ENCODE data around the gene ACKR1. TPM values are rescaled to one million over a fixed set of nuclear protein-coding genes. Genes with fewer than 3 reads are reported as not detected.

ACKR1 gene
- total RNA-seq, 4 donors from 2014 or later = 128 to 363 (median 212) TPM

DNA sequence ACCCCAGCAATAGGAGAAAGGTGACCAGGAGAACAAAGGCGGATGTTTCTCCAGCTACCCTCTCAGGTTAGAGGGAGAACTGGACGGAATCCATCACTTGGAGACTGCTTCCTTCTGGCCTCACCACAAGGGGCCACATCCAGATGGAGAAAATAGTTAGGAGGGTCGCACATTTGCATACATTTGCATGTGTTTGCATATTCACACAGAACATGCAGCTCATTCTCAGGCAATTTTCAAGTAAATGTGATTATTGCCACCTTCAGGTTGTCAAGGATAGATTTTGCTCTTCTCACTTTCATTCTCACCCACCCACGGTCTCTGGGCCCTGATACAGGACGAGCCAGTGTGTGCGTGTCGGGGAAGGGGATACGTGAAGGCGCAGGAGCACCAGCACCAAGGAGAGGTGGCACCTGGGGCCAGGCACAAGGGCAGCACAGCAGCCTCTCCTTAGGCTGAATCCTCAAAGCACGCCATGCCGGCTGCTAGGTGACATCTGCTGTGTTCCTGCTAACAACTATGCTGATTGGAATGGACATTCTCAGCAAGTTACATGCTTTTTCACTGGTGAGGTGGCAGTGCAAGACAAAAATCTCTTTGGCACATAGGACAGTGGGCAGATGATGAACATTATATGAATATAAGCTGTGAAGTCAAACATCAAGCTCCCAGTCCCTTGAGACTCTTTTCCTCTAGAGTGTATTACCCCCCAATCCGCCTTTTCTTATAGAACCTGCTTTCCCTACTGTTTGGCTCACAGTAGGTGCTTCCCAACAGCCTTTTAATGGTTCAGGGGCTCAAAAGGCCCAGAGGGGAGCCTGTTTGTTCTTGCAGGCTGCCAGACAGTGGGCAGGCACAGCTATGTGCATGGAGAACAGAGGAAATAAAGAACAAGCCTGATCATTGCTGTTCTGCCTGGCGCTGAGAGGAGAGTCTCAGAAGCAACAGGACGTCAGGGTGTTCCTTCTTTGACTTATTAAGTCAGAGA, 14.3 kb downstream of the ACKR1 start:
- Histone ChIP-seq H3K36me3 (no peaks in the 10 kb centered on the region), H3K27ac (no peak overlapping the region), H3K4me3 (no peak overlapping the region), H3K4me1 (peaks cover 0 to 8% (median 0%) of the 10 kb centered on the region in 4 donors), H3K9me3 (no peaks in the 10 kb centered on the region), H3K27me3 (no peaks in the 10 kb centered on the region)
- WGBS, 2 donors = 69 to 71% methylated on average over 14 of the region's 14 CpGs
- no peak for DNase-seq (ENCODE audit: low spot score in 2 of 2)
- TF ChIP-seq EP300 (IDR thresholded peaks at IDR 0.05) (no peak), CTCF (IDR thresholded peaks at IDR 0.05) (no peak), POLR2A (IDR thresholded peaks at IDR 0.05) (no peak)

DNA sequence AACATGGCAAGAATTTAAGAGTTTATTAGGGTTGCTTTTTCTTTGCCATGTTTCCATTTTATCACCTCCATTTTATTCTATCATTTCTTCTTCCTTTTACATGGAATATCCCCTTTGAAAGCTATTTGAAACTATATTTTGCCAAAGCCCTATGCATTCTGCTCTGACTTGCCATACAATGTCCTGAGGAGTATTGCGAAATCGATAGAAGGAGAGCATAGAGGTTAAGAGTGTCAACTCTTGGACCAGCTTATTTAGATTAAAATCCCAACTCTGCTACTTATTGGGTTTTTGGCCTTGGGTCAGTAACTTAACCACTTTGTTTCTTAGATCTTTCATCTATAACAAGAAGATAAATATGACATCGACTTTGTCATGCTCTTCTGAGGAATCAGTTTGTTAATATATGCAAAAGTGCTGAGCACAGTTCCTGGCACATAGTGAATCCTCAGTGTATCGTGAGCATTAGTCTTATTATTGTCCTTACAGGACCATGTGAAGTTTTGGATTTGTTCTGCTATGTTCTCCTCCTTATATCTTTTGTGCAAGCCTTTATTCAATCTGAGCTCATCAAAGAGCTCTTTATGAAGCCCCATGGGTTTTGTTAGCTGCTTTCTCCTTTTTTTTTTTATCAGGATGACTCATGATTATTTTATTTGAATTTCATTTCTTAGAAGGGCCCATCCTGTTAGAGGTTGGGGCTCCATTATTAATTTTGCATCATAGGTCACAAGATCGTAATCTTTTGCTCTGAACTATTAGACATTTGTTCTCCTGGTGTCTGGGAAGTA, 17.6 kb downstream of the ACKR1 start:
- H3K4me3 ChIP-seq = no peak overlapping the region
- H3K4me1 ChIP-seq = peaks cover 0 to 8% (median 0%) of the 10 kb centered on the region in 4 donors
- DNase-seq (ENCODE audit: low spot score in 2 of 2) = no peak
- H3K27ac ChIP-seq = no peak overlapping the region
- TF ChIP-seq CTCF (IDR thresholded peaks at IDR 0.05) = no peak
- no peak for TF ChIP-seq POLR2A (IDR thresholded peaks at IDR 0.05)
- no peak for TF ChIP-seq EP300 (IDR thresholded peaks at IDR 0.05)
- 61 to 63% methylated on average over 5 of the region's 5 CpGs for WGBS, 2 donors
- H3K27me3 ChIP-seq = no peaks in the 10 kb centered on the region
- H3K9me3 ChIP-seq = no peaks in the 10 kb centered on the region
- H3K36me3 ChIP-seq = no peaks in the 10 kb centered on the region

DNA sequence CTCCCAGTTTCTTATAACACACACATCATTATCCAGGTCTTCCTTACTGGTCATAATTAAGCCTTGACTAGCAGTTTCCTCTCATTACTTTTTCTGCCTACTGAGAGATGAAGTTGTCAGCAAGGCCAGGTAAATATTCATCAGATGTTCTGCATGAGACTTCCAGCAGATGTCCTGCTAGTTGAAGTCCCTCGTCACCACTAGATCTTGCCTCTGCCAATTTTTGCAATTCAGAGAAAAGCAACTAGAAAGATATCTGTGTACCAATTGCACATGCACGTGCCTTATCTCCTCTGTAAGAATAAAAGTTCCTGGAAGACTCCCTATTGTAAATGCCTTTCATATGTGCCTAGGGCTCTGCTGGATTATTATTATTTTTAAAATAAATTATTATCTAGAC, 18.3 kb downstream of the ACKR1 start:
- TF ChIP-seq POLR2A (IDR thresholded peaks at IDR 0.05) (no peak), EP300 (IDR thresholded peaks at IDR 0.05) (no peak), CTCF (IDR thresholded peaks at IDR 0.05) (no peak)
- no peak overlapping the region for H3K27ac ChIP-seq
- H3K4me1 ChIP-seq = peaks cover 0 to 8% (median 0%) of the 10 kb centered on the region in 4 donors
- WGBS, 2 donors = 56 to 65% methylated on average over 2 of the region's 2 CpGs
- no peak overlapping the region for H3K4me3 ChIP-seq
- no peak for DNase-seq (ENCODE audit: low spot score in 2 of 2)
- no peaks in the 10 kb centered on the region for H3K9me3 ChIP-seq
- no peaks in the 10 kb centered on the region for H3K36me3 ChIP-seq
- no peaks in the 10 kb centered on the region for H3K27me3 ChIP-seq

- H3K4me3 ChIP-seq = no peak overlapping the region
- 61 to 66% methylated on average over 2 of the region's 2 CpGs for WGBS, 2 donors
- DNase-seq (ENCODE audit: low spot score in 2 of 2) = no peak
- H3K27me3 ChIP-seq = no peaks in the 10 kb centered on the region
- H3K27ac ChIP-seq = no peak overlapping the region
- H3K9me3 ChIP-seq = no peaks in the 10 kb centered on the region
- H3K4me1 ChIP-seq = no peaks in the 10 kb centered on the region
- H3K36me3 ChIP-seq = no peaks in the 10 kb centered on the region
- no peak for TF ChIP-seq CTCF (IDR thresholded peaks at IDR 0.05)
- TF ChIP-seq POLR2A (IDR thresholded peaks at IDR 0.05) = no peak
Observed at GRCh38 chr1:159228554-159228953, 23.9 kb downstream of the ACKR1 start.
